Activated CD8-positive, alpha-beta memory T cell treated with anti-CD3 and anti-CD28 coated beads, Interleukin-2, amount 50 U/mL, for 24 hours (primary cell): Measurements from ENCODE around the gene HSP90B1.

Experiments used
- DNase-seq: peaks from one replicate; pipeline ENCODE4 v3.0.0-alpha.2; 2020; ENCODE audit errors: extremely low read depth

The HSP90B1 gene

DNA sequence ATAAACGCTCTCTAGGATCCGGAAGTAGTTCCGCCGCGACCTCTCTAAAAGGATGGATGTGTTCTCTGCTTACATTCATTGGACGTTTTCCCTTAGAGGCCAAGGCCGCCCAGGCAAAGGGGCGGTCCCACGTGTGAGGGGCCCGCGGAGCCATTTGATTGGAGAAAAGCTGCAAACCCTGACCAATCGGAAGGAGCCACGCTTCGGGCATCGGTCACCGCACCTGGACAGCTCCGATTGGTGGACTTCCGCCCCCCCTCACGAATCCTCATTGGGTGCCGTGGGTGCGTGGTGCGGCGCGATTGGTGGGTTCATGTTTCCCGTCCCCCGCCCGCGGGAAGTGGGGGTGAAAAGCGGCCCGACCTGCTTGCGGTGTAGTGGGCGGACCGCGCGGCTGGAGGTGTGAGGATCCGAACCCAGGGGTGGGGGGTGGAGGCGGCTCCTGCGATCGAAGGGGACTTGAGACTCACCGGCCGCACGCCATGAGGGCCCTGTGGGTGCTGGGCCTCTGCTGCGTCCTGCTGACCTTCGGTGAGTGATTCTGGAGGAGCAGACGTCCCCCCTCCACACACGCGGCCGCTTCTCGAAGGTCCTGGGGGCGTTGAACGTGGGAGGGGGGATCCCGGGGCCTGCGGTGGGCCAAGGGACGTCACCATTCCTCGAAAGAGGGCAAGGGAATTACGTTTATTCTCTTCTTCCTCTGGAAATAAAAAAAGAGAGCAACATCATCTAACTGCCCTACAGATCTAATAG is at the start of gene HSP90B1:
HSP90B1 (plus strand) TSS at position 377 of the 753 bp plus-strand sequence; CDS start at position 483, 106 bp downstream.
- peak; percentile 99 for DNase-seq

DNA sequence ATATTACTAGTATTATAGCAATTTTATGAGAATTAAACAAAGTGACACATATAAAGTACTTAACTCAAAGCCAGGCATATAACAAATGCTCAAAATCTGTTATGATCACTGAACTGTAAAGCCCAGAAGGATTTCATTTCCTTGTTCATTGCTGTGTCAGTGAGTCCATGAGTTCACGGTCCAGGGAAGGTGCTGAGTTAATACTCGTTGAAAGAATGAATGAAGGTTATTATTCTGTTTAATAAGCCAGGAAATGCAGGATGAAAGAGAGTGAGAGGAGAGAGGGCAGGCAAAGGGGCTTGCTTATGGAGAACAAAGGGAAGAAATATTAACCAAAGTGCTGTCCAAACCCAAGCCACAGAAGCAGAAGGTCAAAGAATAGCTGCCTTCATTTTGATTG is 48.9 kb upstream of the HSP90B1 start:
- no peak for DNase-seq

DNA sequence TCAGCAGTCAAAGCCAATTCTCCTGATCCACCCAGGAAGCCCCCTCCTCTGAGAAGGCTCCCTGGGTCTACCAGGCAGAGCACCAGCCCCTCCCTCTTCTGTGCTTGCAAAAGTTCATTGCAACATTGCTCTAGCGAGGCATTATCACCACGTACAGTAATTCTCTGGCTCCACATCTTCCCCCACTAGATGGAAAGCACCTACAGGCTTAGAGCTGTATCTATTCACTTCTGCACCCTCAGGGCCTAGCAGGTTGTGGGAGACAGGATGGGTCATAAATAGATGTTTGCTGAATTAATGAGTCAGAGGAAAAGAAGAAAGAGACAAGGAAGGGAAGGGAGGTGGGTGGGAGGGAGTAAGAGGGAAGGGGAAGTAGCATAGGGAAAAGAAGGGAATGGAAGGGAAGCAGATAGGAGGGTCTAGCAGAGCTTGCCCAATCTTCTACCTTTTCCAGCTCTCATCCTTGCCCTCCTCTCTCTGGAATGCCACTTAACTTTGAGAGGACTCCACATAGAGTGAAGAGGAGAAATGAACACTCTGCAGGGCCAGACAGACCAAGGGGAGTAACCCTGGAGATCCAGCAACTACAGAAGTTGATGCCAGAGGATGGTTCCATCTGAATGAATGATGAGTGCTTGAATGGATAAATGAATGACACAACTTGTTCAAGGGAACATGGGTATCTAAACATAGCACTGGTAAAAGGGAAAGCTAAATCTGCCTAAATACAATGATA is 47.2 kb upstream of the HSP90B1 start:
- DNase-seq: no peak

DNA sequence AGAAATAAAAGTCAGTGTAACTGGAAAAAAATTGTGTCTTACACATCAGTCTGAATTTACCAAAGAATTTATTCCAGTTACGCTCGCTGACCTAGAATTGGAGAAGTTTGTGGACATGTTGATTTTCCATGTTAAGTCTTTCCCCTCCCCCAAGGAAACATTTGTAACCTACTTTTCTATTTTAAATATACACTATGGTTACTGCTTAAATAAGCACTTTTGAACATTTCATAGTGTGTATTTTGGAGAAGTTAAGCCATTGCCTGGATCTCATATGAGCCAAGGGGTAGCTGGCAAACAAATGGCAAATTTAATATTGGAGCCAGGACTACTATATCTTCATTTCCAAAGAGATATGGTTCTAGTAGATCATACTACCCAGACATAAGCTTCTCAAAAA is 46.3 kb upstream of the HSP90B1 start:
- no peak for DNase-seq

DNA sequence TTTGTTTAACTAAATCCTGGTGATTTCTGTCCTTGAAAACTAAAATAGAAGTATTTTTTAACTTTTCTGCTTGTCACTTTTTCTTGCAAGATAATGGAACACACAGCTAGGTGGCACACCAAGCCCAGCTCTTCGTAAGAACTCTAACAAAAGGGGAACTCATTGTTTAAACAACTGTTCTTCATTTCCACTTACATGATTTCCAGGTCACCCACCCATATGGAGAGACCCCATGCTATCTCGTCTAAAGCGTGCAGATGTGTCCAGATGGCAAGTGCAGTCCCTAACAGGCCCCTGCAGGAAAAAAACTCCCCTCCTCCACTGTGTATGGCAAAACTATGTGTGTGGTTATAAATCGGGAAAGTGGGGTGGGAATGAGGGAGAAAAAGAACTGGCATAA is 45.9 kb upstream of the HSP90B1 start:
- DNase-seq: no peak

DNA sequence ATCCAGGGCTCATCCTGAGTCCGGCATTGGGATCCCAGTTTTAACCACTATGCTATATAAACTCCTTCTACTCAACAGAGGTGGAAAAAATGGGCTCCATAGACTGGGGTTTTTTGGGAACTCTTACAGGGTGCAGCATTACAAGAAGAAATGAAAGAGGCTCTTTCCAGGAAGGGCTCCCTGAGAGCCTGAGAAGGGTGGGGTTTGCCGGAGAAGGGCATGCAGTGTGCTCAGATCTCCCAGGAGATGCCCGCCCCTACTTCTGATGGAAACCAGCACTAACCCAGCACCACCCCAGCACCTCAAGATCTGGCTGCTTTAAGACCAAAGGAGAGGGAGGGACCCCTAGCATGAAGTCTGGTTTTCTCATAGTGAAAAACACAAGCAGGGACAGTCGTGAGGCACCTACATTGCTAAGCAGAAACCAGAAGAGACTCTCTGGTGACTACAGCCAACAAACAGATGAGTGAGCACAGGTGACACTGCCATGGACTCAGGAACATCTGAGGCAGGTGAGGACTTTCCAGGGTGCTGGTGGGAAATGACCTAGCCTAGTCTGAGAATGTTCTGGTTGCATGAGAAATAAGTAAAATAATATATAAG is 43.9 kb upstream of the HSP90B1 start:
- DNase-seq: no peak

DNA sequence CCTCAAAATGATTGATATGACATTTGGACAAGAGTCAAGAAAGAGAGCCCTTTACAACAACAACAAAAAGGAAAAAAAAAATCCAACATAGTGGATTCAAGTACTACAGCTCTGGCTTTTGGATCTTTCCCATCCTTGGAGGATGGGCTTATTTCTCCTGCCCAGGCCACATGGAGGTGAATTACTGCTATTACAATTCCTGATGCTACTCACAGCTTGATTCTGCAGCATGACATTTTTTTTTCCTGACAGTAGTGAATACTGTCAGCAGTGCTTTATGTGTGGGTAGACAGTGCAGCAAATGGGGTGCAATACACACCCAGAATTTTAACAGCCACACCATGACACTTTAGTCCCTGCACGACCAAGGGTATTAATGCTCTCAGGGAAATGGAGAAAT is 42.5 kb upstream of the HSP90B1 start:
- no peak for DNase-seq

DNA sequence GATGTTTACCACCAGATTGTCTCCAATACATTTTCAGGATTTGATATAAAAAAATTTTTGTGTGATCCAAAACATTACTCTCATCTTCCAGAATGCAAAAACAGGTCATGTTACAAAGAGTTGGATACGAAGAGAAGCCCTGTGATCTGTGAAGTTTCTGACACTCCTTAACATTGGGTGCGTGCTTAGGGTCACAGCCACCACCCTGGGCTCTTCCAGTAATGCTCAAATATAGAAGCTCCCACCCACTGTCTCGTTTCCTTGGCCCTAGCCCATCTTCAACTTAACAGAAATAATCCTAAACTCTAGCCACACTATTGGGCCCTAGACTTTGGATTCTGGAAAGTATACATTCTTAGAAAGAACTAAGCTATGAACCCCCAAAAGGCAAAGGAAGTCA is 32.9 kb upstream of the HSP90B1 start:
- DNase-seq: no peak

DNA sequence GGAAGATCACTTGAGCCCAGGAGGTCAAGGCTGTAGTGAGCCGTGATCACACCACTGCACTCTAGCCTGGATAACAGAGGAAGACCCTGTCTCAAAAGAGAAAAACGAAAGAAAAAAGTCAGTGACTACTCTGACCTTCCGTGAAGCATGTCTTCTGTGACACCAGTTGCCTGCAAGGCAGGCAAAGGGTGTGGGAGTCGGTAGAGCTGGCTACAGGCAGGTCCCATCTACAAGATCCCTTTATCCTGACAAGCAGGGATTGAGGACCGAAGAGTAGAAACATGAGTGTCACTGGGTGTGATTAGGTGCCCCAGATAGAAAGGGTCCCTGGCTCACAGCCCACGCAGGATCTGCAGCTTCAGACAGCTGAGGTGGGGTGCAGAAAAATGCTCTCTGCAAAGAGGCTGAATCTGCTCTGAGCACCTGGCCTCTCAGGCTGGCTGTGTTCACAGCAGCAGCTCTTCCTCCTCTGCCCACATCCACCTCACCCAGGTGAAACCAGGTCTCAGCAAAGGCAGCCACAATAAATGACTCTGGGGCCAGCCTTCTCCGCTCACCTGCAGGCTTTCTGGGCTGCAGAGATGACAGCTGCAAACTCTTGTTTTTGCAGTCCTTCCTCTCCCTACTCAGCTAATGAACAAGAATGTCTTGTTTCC is 28.6 kb upstream of the HSP90B1 start:
- DNase-seq: no peak

DNA sequence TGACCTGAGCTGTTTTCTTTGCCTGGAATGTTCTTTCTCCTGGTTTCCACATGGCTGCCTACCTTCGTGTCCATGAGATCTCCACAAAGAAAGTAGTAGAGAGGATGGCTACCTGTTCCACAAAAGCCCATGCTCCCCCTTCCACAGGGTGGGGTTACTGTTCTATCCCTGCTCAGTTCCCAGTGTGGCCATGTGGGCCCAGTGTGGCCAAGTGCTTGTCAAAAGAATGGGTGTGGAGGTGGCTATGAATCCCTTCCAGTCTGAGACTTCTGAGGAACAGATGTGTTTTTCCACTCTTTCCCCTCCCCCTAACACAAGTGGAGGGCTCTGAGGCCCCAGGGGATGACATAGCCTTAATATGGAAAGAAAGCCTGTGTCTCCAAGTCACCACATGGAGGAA is 26.2 kb upstream of the HSP90B1 start:
- no peak for DNase-seq

DNA sequence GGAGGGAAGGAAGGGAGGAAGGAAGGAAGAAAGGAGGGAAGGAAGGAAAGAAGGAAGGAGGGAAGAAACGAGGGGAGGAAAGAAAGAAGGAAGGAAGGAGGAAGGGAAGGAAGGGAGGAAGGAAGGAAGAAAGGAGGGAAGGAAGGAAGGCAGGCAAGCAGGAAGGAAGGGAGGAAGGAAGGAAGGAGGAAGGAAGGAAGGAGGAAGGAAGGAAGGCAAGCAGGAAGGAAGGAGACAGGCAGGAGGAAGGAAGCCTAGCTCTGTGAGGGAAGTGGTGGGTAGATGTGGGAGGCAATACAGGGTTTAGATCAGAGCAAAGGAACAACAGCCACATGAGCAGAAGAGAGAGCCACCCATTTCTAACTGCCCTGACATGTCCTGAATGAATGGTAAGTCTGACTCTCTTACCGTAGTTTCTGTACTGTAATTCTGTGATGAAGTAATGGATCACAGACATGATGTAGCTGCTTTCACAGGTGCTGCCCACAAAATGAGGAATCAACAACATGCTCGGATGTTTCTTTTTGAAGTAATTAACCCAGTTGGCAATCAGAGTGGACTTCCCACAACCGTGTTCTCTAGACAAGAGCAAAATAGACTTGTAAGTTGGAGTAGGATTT is 24.4 kb upstream of the HSP90B1 start:
- DNase-seq: no peak

DNA sequence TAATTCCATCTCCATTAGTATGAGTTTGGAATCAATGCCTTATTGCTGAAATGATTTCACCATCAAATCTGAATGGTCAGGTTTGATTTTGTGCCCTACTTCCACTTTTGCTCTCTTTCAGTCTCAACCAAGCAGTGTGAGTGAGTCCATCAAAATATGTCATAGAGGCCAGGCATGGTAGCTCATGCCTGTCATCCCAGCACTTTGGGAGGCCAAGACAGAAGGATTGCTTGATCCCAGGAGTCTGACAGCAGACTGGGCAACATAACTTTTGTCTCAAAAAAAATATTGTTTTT is 22.0 kb upstream of the HSP90B1 start:
- DNase-seq: no peak

DNA sequence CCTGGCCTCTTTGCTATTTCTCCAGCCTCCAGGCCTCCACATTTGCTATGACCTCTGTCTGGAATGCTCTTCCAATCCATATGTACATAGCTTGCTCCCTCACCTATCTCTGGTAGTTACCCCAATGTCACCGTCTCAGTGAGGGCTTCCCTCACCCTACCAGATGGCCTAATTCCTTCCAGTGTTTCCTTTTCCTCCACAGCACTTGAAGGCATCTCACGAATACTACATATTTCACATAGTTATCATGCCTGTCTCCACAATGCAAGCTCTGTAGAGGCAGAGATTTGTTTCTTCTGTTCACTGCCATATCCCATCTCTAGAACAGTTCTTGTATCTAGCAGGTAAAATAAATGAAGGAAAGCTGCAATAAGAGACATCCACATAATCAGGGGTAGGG is 21.3 kb upstream of the HSP90B1 start:
- no peak for DNase-seq

DNA sequence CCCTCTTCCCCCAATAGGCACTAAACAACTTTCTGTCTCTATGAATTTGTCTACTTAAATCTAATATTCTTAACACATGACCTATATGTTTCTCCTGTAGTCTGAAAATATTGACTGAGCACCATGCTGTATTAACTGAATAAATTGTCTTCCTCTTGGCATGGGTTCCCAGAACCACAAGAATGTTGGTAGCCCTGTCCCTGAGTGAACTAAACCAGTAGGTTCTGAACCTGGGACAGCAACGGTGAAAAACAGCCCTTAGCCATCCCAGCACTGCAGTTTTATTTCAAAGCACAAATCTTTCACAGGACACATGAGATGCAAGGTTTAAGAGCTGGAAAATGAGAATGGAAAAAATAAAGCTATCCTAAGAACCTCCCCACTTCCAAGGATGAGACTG is 20.4 kb upstream of the HSP90B1 start:
- no peak for DNase-seq

DNA sequence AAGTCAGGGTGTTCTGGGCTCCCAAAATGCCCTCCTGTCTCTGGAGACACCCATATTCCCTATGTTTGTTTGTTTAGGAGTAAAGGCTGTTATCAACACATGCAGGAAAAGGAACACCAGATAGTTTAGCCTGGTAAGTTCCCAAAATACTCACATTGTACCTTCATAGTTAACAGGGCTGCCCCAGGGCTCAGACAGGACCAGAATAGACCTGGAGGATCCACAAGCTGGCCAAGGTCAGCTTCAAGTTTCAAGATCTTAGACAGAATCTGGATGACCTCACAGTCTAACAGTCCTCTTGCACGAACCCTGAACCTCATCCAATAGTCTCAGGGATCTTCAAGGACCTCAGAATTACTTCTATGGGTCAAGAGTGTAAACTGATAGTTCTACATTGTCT is 18.1 kb upstream of the HSP90B1 start:
- no peak for DNase-seq

DNA sequence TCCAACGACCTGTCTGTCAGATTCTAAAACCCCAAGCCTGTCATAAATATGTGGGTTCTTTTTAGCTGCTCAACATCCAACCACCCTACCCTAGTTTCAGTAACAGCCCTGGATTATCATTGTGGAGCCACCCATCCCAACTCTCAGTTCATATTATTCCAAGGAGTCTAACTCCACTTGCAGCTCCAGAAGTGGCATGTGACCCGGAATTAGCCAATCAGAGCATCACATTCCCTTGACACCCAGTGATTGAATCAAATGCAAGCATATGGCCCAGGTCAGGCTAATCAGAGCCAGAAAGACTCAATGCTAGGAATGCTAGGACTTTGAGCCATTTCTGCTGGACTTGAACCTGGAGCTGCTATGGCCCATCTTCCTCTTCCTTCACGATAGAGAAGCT is 17.1 kb upstream of the HSP90B1 start:
- no peak for DNase-seq

DNA sequence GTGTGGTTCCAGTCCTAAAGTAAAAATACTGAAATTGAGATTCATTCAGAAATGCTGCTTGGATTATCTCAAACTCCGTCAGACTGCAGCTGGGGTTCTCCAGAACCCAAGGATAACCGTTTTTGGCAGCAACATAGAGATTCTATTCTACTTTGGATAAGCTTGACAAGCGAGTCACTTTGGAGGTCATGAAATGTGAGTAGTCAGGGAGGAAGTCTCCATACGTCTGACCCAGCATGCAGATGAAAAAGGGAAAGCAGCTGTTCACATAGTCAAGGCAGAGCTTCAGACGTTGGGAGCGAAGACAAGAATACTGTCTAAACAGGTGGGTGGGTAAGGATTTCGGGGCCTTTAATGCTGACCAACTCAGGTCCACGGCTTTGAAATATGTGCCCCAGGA is 14.9 kb upstream of the HSP90B1 start:
- no peak for DNase-seq

DNA sequence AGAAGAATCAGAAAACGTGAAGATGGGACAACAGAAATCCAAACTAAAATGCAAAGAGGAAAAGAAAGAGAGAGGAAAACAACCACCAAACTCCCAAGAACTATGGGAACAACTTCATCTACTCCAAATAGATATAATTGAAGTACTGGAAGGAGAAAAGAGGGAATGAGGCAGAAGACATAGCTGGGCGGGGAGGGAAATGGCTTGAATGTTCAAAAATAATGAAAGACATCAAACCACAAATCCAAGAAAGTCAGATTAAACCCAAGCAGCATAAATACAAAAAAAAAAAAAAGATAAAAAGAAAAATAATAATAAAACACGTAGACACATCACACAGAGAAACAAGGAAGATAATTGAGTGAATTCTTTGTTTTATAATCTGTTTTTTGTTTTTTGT is 12.3 kb upstream of the HSP90B1 start:
- DNase-seq: no peak

DNA sequence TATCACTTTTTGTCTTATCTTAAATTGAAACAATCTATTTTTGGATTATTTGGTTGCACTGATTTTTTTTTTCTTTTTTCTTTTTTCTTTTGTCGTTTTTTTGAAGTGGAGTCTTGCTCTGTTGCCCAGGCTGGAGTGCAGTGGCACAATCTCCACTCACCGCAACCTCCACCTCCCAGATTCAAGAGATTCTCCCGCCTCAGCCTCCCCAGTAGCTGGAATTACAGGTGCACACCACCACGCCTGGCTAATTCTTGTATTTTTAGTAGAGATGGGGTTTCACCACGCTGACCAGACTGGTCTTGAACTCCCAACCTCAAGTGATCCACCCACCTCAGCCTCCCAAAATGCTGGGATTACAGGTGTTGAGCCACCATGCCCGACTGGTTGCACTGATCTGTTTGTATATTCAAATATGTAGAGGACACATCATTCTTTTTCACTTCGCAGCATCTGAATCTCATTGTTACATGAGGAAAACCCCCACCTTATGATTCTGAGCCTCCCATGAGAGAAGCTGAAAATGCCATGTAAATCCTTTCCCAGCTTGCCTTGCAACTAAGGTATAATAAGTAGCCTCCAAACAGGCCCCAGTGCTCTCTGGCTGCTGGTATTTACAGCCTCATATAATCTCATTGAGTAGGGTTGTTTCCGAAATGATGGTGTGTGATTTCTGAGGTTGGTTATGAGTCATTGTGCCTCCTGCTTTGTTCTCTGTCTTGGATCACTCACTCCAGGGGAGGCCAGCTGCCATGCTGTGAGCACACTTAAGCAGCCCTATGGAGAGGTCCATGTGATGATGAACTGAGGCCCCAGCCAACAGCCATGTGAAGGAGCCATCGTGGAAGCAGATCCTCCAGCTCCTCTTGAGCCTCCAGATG is 5.2 kb upstream of the HSP90B1 start:
- DNase-seq: no peak

DNA sequence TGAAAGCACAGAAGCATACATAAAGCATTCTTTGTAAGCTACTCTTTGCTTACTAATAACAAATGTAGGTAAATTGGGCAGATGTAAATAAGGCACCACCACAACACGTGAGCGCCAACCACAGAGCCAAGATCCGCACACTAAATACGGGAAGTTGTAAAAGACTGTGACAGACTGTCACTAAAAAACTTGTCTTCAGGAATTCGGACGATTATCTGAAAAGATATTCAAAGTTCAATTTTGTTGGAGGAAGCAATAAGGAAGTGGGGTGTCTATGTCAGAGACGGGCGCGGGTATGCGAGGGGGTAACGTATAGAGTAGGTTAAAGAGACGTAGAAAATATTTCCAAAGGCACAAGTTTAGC is 1.5 kb upstream of the HSP90B1 start:
- no peak for DNase-seq

DNA sequence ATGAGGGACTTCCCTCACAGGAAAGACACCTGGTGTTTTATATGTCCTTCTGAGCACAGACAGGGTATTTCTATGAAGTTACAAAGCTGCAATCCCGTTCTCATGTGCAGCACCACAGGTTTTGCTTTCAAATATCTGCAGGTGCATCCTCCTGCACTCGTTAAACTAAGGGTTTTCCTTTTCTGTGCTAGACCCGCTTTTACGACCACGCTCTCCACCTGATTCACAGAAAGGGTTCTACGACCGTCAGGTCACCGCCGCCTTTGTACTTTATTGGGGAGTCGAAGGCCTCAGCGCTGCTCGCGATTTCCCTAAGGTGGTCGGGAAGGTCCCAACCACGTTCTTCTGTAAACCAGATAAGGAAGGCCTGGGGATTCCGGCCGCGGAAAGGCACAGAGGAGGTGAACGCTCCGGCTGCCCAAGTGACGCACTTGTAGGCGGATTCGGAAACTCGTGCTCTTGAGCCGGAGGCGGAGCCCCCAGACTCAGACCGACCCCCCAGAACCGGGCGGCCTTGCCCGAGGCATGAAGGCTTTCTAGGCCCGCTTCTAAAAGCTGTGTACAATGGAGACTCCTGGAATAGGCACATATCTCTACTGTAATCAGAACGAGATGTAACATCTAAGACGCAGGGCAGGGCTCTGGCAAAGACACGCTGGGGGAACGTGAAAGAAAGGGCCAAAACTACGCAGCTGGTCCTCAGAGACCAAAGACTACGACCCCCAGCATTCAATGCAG is 995 bp upstream of the HSP90B1 start:
- DNase-seq: peak; percentile 61
